Right lobe of liver (tissue), 6 donors: ENCODE measurements around the gene DTX3. TPM values are rescaled to one million over a fixed set of nuclear protein-coding genes. Genes with fewer than 3 reads are reported as not detected.

ENCODE experiments used
- ATAC-seq, 4 donors: fragments of 200-7000 bp; cut with Tn5 transposase; one replicate each; pipeline ENCODE4 v1.9.1; 2020; ENCODE audit warnings: mild to moderate bottlenecking in 4 of 4, moderate library complexity in 4 of 4
- DNase-seq, 3 donors: peaks; one replicate each; pipeline ENCODE4 v3.0.0-alpha.2; 2020
- H3K27ac ChIP-seq, 3 donors: fragments of 200-600 bp; one replicate each; pipeline ENCODE4 v1.8.0; 2022
- H3K27me3 ChIP-seq, 2 donors: fragments of 200-600 bp; one replicate each; pipeline ENCODE4 v1.8.0; 2022
- H3K36me3 ChIP-seq, 4 donors: fragments of 200-600 bp; sonication (generic) in 1 of 4; one replicate each; pipeline versions ENCODE4 v1.5.1 to v1.8.0; 2017 to 2022; ENCODE audit warnings: control low read depth in 1 of 4
- H3K4me1 ChIP-seq, 4 donors: fragments of 200-600 bp; sonication (generic) in 1 of 4; one replicate each; pipeline versions ENCODE4 v1.5.1 to v1.8.0; 2017 to 2022; ENCODE audit warnings: control low read depth in 1 of 4
- H3K4me3 ChIP-seq, 3 donors: fragments of 200-600 bp; one replicate each; pipeline ENCODE4 v1.8.0; 2022
- H3K9me3 ChIP-seq, 4 donors: fragments of 200-600 bp; sonication (generic) in 1 of 4; one replicate each; pipeline versions ENCODE4 v1.5.1 to v1.8.0; 2017 to 2022; ENCODE audit warnings: control low read depth in 1 of 4
- CTCF ChIP-seq, 4 donors: fragments of 200-600 bp in 3 of 4; fragments of 450-650 bp in 1 of 4; IDR thresholded peaks; one replicate each; pipeline versions ENCODE4 v1.5.1 to v1.8.0; 2016 to 2022; ENCODE audit warnings: antibody characterized with exemption in 4 of 4, mild to moderate bottlenecking in 2 of 4
- POLR2A ChIP-seq: fragments of 450-650 bp; IDR thresholded peaks from one replicate; pipeline ENCODE4 v1.6.1; 2017; ENCODE audit warnings: antibody characterized with exemption, mild to moderate bottlenecking
- WGBS: methylation state at CpG from one replicate; pipeline ENCODE4 v1.1.6; 2018; ENCODE audit warnings: low coverage, low lambda C conversion rate; ENCODE audit not compliant: insufficient coverage; ENCODE audit errors: missing lambda C conversion rate; 5-methylcytosine and 5-hydroxymethylcytosine counted together
- intact Hi-C, 2 donors: fragments of 100-400 bp; cut with DNase I; formaldehyde crosslinking; loops; one replicate each; pipeline versions ENCODE4 v1.11.2 to v1.14.1; 2022
- total RNA-seq, 6 experiments: library from RNA; depleted of rRNA in 2 of 6; stranded (reverse); fragments of >200 nt in 2 of 6; fragmentation: NEBNext Ultra II Directional in 3 of 6; extraction: Animal tissue kit (Norgen Biotek cat#: 25700) in 3 of 6; gene quantifications; one replicate each; pipeline versions ENCODE4 v1.1.0 to v1.2.4, GENCODE V29; 2016 to 2023
- donor health status: DM: no; HTN: yes; CAD: no.
- donor health status: DM: no; HTN: no; CAD: no.
- donor health status: DM: no; HTN: no; CAD: no.
- donor health status: DM: no; HTN: yes; CAD: no.
- donor health status: DM: no; HTN: yes; CAD: no.

The DTX3 gene
- total RNA-seq, 6 experiments from 2014 or later: 0.86 to 2.7 (median 1.9) TPM

- Histone ChIP-seq H3K4me1 (peaks cover 0 to 12% (median 0%) of the 10 kb centered on the region in 4 donors), H3K4me3 (no peak overlapping the region), H3K27ac (no peak overlapping the region), H3K36me3 (no peaks in the 10 kb centered on the region), H3K9me3 (no peaks in the 10 kb centered on the region), H3K27me3 (peaks cover 0 to 8% of the 10 kb centered on the region in 2 donors)
- 87% methylated on average over 10 of the region's 11 CpGs for WGBS
- intact Hi-C loops: no loop called here
- TF ChIP-seq CTCF (IDR thresholded peaks at IDR 0.05): no peak
- no peak for TF ChIP-seq POLR2A
- ATAC-seq (no peak), DNase-seq (no peak)
Measured at GRCh38 chr12:57606821-57607220, 2.2 kb downstream of the DTX3 start.

- no peak overlapping the region for H3K4me3 ChIP-seq
- intact Hi-C loops: no loop called here
- H3K4me1 ChIP-seq: peaks cover 0 to 12% (median 0%) of the 10 kb centered on the region in 4 donors
- 60% methylated on average over 1 of the region's 12 CpGs for WGBS
- no peaks in the 10 kb centered on the region for H3K9me3 ChIP-seq
- H3K27me3 ChIP-seq: peaks cover 0 to 8% of the 10 kb centered on the region in 2 donors
- ATAC-seq (no peak), DNase-seq (no peak)
- TF ChIP-seq POLR2A (no peak), CTCF (IDR thresholded peaks at IDR 0.05) (no peak)
- H3K27ac ChIP-seq: no peak overlapping the region
- no peaks in the 10 kb centered on the region for H3K36me3 ChIP-seq
Measured at GRCh38 chr12:57607958-57608663, 3.5 kb downstream of the DTX3 start.

- 46% methylated on average over 17 of the region's 19 CpGs for WGBS
- Histone ChIP-seq H3K36me3 (no peaks in the 10 kb centered on the region), H3K4me3 (no peak overlapping the region), H3K4me1 (peaks cover 0 to 12% (median 0%) of the 10 kb centered on the region in 4 donors), H3K27ac (no peak overlapping the region), H3K27me3 (peaks cover 0 to 8% of the 10 kb centered on the region in 2 donors), H3K9me3 (no peaks in the 10 kb centered on the region)
- DNase-seq (no peak), ATAC-seq (no peak)
- no peak for TF ChIP-seq POLR2A
- no peak for TF ChIP-seq CTCF (IDR thresholded peaks at IDR 0.05)
- intact Hi-C loops: no loop called here
Measured at GRCh38 chr12:57609101-57609780, 4.6 kb downstream of the DTX3 start.

GRCh38 chr12:57609781-57610553 is 5.3 kb downstream of the DTX3 start:
- 17% methylated on average over 21 of the region's 34 CpGs for WGBS
- ATAC-seq: no peak

More at GRCh38 chr12:57609781-57610553, 5.3 kb downstream of the DTX3 start:
- intact Hi-C loops: no loop called here
- TF ChIP-seq CTCF (IDR thresholded peaks at IDR 0.05) (no peak), POLR2A (no peak)
- Histone ChIP-seq H3K27ac (peak overlapping the region in 1 of 3 donors; percentile 53), H3K36me3 (no peaks in the 10 kb centered on the region), H3K9me3 (no peaks in the 10 kb centered on the region), H3K4me3 (peak overlapping the region in 2 of 3 donors; percentile 12 to 45), H3K4me1 (peaks cover 0 to 12% (median 0%) of the 10 kb centered on the region in 4 donors), H3K27me3 (peaks cover 0 to 8% of the 10 kb centered on the region in 2 donors)
- no peak for DNase-seq
